Measurements from ENCODE around the gene ZNG1F.
"Not testable (repeated sequence)": the region's sequence is repeated elsewhere in the genome, so short reads cannot be mapped to it uniquely, and the experiment has no call there.

DNA sequence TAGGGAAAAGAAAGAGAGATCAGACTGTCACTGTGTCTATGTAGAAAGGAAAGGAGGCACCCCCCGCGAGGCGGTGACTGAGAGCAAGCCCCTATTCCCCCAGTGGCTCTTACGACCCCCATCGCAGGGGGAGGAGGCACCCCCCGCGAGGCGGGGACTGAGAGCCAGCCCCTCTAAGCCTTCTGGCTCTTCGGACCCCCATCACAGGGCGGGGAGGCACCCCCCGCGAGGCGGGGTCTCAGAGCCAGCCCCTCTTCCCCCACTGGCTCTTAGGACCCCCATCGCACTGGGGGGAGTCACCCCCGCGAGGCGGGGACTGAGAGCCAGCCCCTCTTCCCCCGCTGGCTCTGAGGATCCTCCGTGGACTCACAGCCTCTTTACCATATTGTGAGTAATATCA is 84.6 kb downstream of the ZNG1F start:
- TF ChIP-seq, protein P1, sequence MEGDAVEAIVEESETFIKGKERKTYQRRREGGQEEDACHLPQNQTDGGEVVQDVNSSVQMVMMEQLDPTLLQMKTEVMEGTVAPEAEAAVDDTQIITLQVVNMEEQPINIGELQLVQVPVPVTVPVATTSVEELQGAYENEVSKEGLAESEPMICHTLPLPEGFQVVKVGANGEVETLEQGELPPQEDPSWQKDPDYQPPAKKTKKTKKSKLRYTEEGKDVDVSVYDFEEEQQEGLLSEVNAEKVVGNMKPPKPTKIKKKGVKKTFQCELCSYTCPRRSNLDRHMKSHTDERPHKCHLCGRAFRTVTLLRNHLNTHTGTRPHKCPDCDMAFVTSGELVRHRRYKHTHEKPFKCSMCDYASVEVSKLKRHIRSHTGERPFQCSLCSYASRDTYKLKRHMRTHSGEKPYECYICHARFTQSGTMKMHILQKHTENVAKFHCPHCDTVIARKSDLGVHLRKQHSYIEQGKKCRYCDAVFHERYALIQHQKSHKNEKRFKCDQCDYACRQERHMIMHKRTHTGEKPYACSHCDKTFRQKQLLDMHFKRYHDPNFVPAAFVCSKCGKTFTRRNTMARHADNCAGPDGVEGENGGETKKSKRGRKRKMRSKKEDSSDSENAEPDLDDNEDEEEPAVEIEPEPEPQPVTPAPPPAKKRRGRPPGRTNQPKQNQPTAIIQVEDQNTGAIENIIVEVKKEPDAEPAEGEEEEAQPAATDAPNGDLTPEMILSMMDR (IDR thresholded peaks at IDR 0.05), result not testable (repeated sequence)
- not testable (repeated sequence) for TF ChIP-seq POLR2A (IDR thresholded peaks at IDR 0.05)

Data from lower leg skin (tissue), 3 donors.